Glutamatergic neuron (in vitro differentiated cells): ENCODE data around the gene SMOC2. TPM values are rescaled to one million over a fixed set of nuclear protein-coding genes. Genes with fewer than 3 reads are reported as not detected.
A peak's percentile ranks its signal among the peaks of the same experiment; 100 is the strongest.
"Not testable (repeated sequence)": the region's sequence is repeated elsewhere in the genome, so short reads cannot be mapped to it uniquely, and the experiment has no call there.

Source experiments
- DNase-seq: peaks from one replicate; pipeline ENCODE4 v3.0.0; 2022
- H3K27ac Mint-ChIP-seq: one replicate; pipeline ENCODE4 v1.8.0; 2020; ENCODE audit warnings: mild to moderate bottlenecking, mixed read lengths, inconsistent platforms; ENCODE audit not compliant: unreplicated experiment
- H3K27me3 Mint-ChIP-seq: one replicate; pipeline ENCODE4 v1.8.0; 2020; ENCODE audit warnings: mild to moderate bottlenecking, moderate library complexity, mixed read lengths, inconsistent platforms; ENCODE audit not compliant: unreplicated experiment
- H3K36me3 Mint-ChIP-seq: one replicate; pipeline ENCODE4 v1.8.0; 2020; ENCODE audit warnings: mild to moderate bottlenecking, mixed read lengths, inconsistent platforms; ENCODE audit not compliant: unreplicated experiment
- H3K4me1 Mint-ChIP-seq: one replicate; pipeline ENCODE4 v1.8.0; 2020; ENCODE audit warnings: mild to moderate bottlenecking, low read depth, mixed read lengths, inconsistent platforms; ENCODE audit not compliant: unreplicated experiment
- H3K4me3 Mint-ChIP-seq: one replicate; pipeline ENCODE4 v1.8.0; 2020; ENCODE audit warnings: mild to moderate bottlenecking, mixed read lengths, inconsistent platforms; ENCODE audit not compliant: unreplicated experiment
- H3K9me3 Mint-ChIP-seq: one replicate; pipeline ENCODE4 v1.8.0; 2020; ENCODE audit warnings: mild to moderate bottlenecking, moderate library complexity, mixed read lengths, inconsistent platforms; ENCODE audit not compliant: unreplicated experiment
- CTCF ChIP-seq: fragments of 200-600 bp; sonication (generic); IDR thresholded peaks from one replicate; pipeline ENCODE4 v1.5.0; 2021; ENCODE audit not compliant: partially characterized antibody, unreplicated experiment
- total RNA-seq: library from RNA; stranded (reverse); fragmentation: NEBNext Ultra II Directional; extraction: Animal tissue kit (Norgen Biotek cat#: 25700); gene quantifications from one replicate; pipeline ENCODE4 v1.2.1, GENCODE V29; 2021; ENCODE audit not compliant: unreplicated experiment

SMOC2 gene
- total RNA-seq, 1 donor from 2014 or later = 0.44 TPM

GRCh38 chr6:168562576-168563151, 121.7 kb downstream of the SMOC2 start:
- Mint-ChIP-seq H3K27ac (no peak overlapping the region), H3K9me3 (peaks cover 2% of the 10 kb centered on the region), H3K4me1 (peaks cover 2% of the 10 kb centered on the region), H3K4me3 (peak overlapping the region; percentile 13), H3K27me3 (no peaks in the 10 kb centered on the region), H3K36me3 (peaks cover 4% of the 10 kb centered on the region)
- no peak for DNase-seq
- TF ChIP-seq CTCF = no peak

- Mint-ChIP-seq H3K4me1 (peaks cover 2% of the 10 kb centered on the region), H3K36me3 (peaks cover 4% of the 10 kb centered on the region), H3K4me3 (no peak overlapping the region), H3K27me3 (no peaks in the 10 kb centered on the region), H3K9me3 (no peaks in the 10 kb centered on the region), H3K27ac (no peak overlapping the region)
- no peak for DNase-seq
- no peak for TF ChIP-seq CTCF
Measured at GRCh38 chr6:168563656-168564055, 122.7 kb downstream of the SMOC2 start.

GRCh38 chr6:168565112-168565511, 124.1 kb downstream of the SMOC2 start:
- Mint-ChIP-seq H3K36me3 (peaks cover 4% of the 10 kb centered on the region), H3K27ac (no peak overlapping the region), H3K27me3 (no peaks in the 10 kb centered on the region), H3K4me1 (peaks cover 2% of the 10 kb centered on the region), H3K9me3 (no peaks in the 10 kb centered on the region), H3K4me3 (no peak overlapping the region)
- no peak for TF ChIP-seq CTCF
- no peak for DNase-seq

GRCh38 chr6:168570211-168570610, 129.2 kb downstream of the SMOC2 start:
- H3K9me3 Mint-ChIP-seq = peaks cover 3% of the 10 kb centered on the region
- no peaks in the 10 kb centered on the region for H3K4me1 Mint-ChIP-seq
- H3K36me3 Mint-ChIP-seq = peaks cover 3% of the 10 kb centered on the region
- H3K27me3 Mint-ChIP-seq = no peaks in the 10 kb centered on the region
- H3K27ac Mint-ChIP-seq = no peak overlapping the region
- TF ChIP-seq CTCF = no peak
- H3K4me3 Mint-ChIP-seq = no peak overlapping the region
- DNase-seq = no peak

DNA sequence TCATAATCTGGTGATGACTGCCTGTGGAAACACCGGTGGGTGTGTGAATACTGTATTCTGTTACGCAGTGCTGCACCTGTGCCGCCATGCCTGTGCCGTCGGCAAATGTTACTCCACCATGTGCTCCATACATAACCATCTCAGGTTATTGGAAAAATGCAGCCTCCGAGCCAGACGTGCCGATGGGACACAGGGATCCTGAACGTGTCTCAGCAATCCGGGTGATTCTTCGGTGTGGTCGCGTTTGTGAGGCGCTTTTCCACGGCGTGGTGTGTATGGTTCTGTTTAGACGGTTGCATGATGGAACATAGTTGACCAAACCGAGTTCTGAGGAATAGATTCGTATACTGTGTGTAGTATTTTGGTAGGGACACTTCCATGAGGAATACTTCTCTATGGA, 130.3 kb downstream of the SMOC2 start:
- TF ChIP-seq CTCF = no peak
- no peak for DNase-seq
- no peak overlapping the region for H3K27ac Mint-ChIP-seq
- no peaks in the 10 kb centered on the region for H3K4me1 Mint-ChIP-seq
- H3K27me3 Mint-ChIP-seq = no peaks in the 10 kb centered on the region
- peaks cover 3% of the 10 kb centered on the region for H3K36me3 Mint-ChIP-seq
- no peak overlapping the region for H3K4me3 Mint-ChIP-seq
- H3K9me3 Mint-ChIP-seq = peaks cover 3% of the 10 kb centered on the region

- DNase-seq = not testable (repeated sequence)
Measured at GRCh38 chr6:168573276-168573835, 132.4 kb downstream of the SMOC2 start.

More at GRCh38 chr6:168573276-168573835, 132.4 kb downstream of the SMOC2 start:
- not testable (repeated sequence) for H3K9me3 Mint-ChIP-seq, H3K27ac Mint-ChIP-seq, H3K4me1 Mint-ChIP-seq, H3K27me3 Mint-ChIP-seq, H3K36me3 Mint-ChIP-seq, H3K4me3 Mint-ChIP-seq
